OCI-LY3 (cell line): ENCODE results near the gene HMCN1.

Source experiments
- H2AFZ ChIP-seq: fragments of 200-600, 300-600 bp; shearing (Covaris generic); 2 replicates; pipeline ENCODE4 v1.6.0; 2014; ENCODE audit warnings: antibody characterized with exemption, low read depth, low read length
- H3K27ac ChIP-seq: fragments of 200-600, 300-600 bp; sonication (generic); 2 replicates; pipeline ENCODE4 v1.5.1; 2014; ENCODE audit warnings: mild to moderate bottlenecking, low read length, moderate library complexity, mixed read lengths
- H3K27me3 ChIP-seq: fragments of 200-600, 300-600 bp; sonication (generic); 2 replicates; pipeline ENCODE4 v1.6.1; 2014; ENCODE audit warnings: low read depth, low read length, mixed read lengths
- H3K36me3 ChIP-seq: fragments of 200-600, 300-600 bp; sonication (generic); replicated peaks from 2 replicates; pipeline ENCODE3; 2014; ENCODE audit warnings: low read depth, low read length, mixed read lengths
- H3K4me1 ChIP-seq: fragments of 300-600, 200-600 bp; sonication (generic); 2 replicates; pipeline ENCODE4 v1.6.1; 2014; ENCODE audit warnings: low read length, mixed read lengths
- H3K4me2 ChIP-seq: fragments of 200-600, 300-600 bp; sonication (generic); 2 replicates; pipeline ENCODE4 v1.6.1; 2014; ENCODE audit warnings: low read length, mixed read lengths
- H3K4me3 ChIP-seq: fragments of 300-600, 200-600 bp; sonication (generic); 2 replicates; pipeline ENCODE4 v1.5.1; 2014; ENCODE audit warnings: antibody characterized with exemption, mild to moderate bottlenecking, low read length, moderate library complexity
- H3K79me2 ChIP-seq: fragments of 300-600, 200-600 bp; shearing (Covaris generic); 2 replicates; pipeline ENCODE4 v1.6.1; 2014; ENCODE audit warnings: mild to moderate bottlenecking, low read length, mixed read lengths
- H3K9ac ChIP-seq: fragments of 300-600, 200-600 bp; shearing (Covaris generic); 2 replicates; pipeline ENCODE4 v1.6.0; 2014; ENCODE audit warnings: mild to moderate bottlenecking, low read length, moderate library complexity
- H3K9me3 ChIP-seq: fragments of 200-600, 300-600 bp; shearing (Covaris generic); 2 replicates; pipeline ENCODE4 v1.6.1; 2014; ENCODE audit warnings: low read length, mixed read lengths; ENCODE audit not compliant: insufficient read depth
- H4K20me1 ChIP-seq: fragments of 200-600, 300-600 bp; sonication (generic); 2 replicates; pipeline ENCODE4 v1.6.1; 2016; ENCODE audit warnings: low read length, mixed read lengths; ENCODE audit not compliant: insufficient read depth
- CTCF ChIP-seq: fragments of 200-600, 300-600 bp; sonication (generic); IDR thresholded peaks from 2 replicates; pipeline ENCODE4 v1.5.1; 2014; ENCODE audit warnings: antibody characterized with exemption, low read length, low read depth
- EZH2phosphoT487 ChIP-seq: fragments of 200-600 bp; shearing (Covaris generic); IDR thresholded peaks from 2 replicates; pipeline ENCODE4 v1.6.1; 2018; ENCODE audit warnings: antibody characterized with exemption, mixed run types, low read depth

HMCN1 gene

GRCh38 chr1:185821612-185822385 lies 87.6 kb downstream of the HMCN1 start:
- no peak overlapping the region for H3K4me2 ChIP-seq
- H3K27ac ChIP-seq, result no peak overlapping the region
- H4K20me1 ChIP-seq, result no peaks in the 10 kb centered on the region
- H3K9me3 ChIP-seq, result no peaks in the 10 kb centered on the region
- H3K4me3 ChIP-seq, result no peak overlapping the region
- no peaks in the 10 kb centered on the region for H3K4me1 ChIP-seq
- no peaks in the 10 kb centered on the region for H3K79me2 ChIP-seq
- no peak overlapping the region for H3K9ac ChIP-seq
- TF ChIP-seq CTCF (peak; percentile 57), EZH2phosphoT487 (no peak)
- H2AFZ ChIP-seq, result no peak overlapping the region
- peaks cover 14% of the 10 kb centered on the region for H3K27me3 ChIP-seq
- no peaks in the 10 kb centered on the region for H3K36me3 ChIP-seq

- no peak overlapping the region for H3K4me2 ChIP-seq
- H3K79me2 ChIP-seq, result no peaks in the 10 kb centered on the region
- H3K9me3 ChIP-seq, result no peaks in the 10 kb centered on the region
- no peaks in the 10 kb centered on the region for H3K36me3 ChIP-seq
- no peaks in the 10 kb centered on the region for H3K4me1 ChIP-seq
- H4K20me1 ChIP-seq, result no peaks in the 10 kb centered on the region
- no peak overlapping the region for H2AFZ ChIP-seq
- no peak for TF ChIP-seq EZH2phosphoT487
- no peak for TF ChIP-seq CTCF
- no peak overlapping the region for H3K9ac ChIP-seq
- H3K4me3 ChIP-seq, result no peak overlapping the region
- H3K27ac ChIP-seq, result no peak overlapping the region
- H3K27me3 ChIP-seq, result peaks cover 14% of the 10 kb centered on the region
Measured at GRCh38 chr1:185823467-185823866, 89.3 kb downstream of the HMCN1 start.

GRCh38 chr1:185824106-185824505 lies 89.9 kb downstream of the HMCN1 start:
- no peak overlapping the region for H3K9ac ChIP-seq
- H4K20me1 ChIP-seq, result no peaks in the 10 kb centered on the region
- TF ChIP-seq EZH2phosphoT487, result no peak
- TF ChIP-seq CTCF, result no peak
- H3K4me1 ChIP-seq, result no peaks in the 10 kb centered on the region
- no peak overlapping the region for H3K27ac ChIP-seq
- H2AFZ ChIP-seq, result no peak overlapping the region
- no peak overlapping the region for H3K4me2 ChIP-seq
- H3K4me3 ChIP-seq, result no peak overlapping the region
- peaks cover 18% of the 10 kb centered on the region for H3K27me3 ChIP-seq
- H3K79me2 ChIP-seq, result no peaks in the 10 kb centered on the region
- H3K36me3 ChIP-seq, result no peaks in the 10 kb centered on the region
- no peaks in the 10 kb centered on the region for H3K9me3 ChIP-seq

- Histone ChIP-seq H3K4me2 (no peak overlapping the region), H3K36me3 (no peaks in the 10 kb centered on the region), H2AFZ (no peak overlapping the region), H3K9me3 (no peaks in the 10 kb centered on the region), H3K4me3 (no peak overlapping the region), H3K4me1 (no peaks in the 10 kb centered on the region), H3K79me2 (no peaks in the 10 kb centered on the region), H4K20me1 (no peaks in the 10 kb centered on the region), H3K27me3 (peaks cover 11% of the 10 kb centered on the region), H3K9ac (no peak overlapping the region), H3K27ac (no peak overlapping the region)
- TF ChIP-seq CTCF (no peak), EZH2phosphoT487 (no peak)
Measured at GRCh38 chr1:185825556-185825955, 91.4 kb downstream of the HMCN1 start.
